NCI-H1105 (cell line): Measurements from ENCODE around the gene AGT.

ENCODE experiments used
- DNase-seq: peaks from one replicate; lab custom pipeline; 2025; lab: John Stamatoyannopoulos, UW

AGT gene

DNA sequence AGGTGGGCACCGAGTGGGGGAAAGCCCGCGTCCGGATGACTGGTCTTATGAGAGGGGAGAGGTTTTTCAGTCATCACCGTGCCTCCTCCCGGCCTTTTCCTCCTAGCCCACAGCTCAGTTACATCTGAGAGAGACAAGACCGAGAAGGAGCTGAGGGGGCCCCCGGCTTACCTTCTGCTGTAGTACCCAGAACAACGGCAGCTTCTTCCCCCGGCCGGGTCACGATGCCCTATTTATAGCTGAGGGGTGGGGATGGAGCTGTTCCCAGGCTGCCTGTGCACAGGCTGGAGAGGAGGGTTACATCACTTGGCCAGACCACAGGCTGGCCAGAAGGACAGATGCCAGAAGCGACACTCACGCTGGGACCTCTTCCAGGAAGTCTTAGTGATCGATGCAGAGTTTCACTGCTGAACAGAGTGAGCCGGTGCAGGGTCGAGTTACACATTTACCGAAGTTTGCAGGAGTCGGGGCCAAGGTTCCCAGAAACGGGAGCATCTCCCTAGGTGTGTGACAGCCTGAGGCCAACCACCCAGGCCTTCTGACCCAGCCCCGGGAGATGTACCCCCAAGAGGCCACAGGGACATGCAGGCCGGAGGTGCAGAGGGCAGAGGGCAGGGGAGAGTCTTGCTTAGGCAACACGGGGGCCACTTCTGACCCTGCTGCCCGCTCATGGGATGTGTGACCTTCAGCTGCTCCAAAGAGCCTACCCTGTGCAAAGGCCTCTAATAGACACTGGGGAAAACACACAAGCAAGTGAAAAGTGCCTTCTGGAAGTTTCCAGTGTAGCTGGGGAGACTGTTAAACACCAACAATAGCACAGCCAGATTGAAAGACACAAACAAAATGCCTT lies at the start of gene AGT:
AGT (minus strand) TSS at position 208 of the 850 bp plus-strand sequence. CDS start 3,299 bp downstream, outside the sequence.
- no peak for DNase-seq

DNA sequence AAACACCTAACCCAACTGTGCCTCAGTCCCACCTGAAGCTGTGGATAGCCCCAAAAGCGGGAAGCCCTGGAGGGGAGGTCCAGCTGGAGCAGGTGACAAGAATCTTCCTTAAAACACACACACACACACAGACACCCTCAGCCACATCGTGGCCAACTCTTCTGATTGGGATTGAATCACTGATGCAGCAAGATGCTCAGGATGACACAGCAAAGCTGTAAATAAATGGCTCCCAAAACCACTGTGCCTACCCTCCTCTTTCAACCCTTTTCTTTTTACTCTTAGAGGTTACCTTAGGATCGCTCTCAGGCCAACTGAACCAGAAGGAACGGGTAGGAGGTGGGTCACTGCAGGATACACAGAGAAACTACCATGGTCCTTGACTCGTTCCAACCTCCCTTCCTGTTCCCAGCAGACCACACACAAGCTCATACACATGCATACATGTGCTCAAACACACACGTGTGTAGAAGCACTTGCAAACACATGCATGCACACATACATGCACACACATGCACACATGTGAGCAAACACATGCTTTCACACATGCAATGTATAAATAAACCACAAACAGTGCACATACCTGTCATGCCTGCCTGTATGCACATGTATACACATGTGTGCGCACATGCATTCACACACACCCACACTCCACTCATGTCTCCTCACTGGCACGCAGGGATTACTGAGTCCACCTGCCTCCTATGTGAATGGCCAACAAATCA lies 47.7 kb upstream of the AGT start:
- no peak for DNase-seq

DNA sequence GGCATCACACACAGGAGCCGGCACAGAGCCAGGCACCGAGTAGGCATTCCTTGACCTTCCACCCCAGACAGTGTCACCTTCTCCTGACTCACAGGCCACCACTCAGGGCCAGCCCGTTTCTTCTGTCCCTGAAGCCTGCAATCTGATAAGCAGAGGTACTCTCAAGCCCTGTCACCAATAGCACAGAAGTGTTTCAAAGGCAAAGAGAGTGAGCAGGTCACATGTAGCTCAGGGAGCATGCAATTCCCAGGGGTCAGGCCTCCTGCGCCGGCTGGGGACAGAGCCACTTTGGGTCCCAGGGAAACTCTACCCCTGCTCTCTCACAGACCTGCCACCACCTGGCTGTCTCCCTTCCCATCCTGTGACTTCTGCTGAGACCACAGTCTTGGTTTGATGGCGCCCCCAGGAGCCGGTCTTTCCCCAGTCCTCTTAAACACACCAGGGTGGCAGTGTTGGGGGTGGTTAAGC lies 46.5 kb upstream of the AGT start:
- DNase-seq, result no peak

DNA sequence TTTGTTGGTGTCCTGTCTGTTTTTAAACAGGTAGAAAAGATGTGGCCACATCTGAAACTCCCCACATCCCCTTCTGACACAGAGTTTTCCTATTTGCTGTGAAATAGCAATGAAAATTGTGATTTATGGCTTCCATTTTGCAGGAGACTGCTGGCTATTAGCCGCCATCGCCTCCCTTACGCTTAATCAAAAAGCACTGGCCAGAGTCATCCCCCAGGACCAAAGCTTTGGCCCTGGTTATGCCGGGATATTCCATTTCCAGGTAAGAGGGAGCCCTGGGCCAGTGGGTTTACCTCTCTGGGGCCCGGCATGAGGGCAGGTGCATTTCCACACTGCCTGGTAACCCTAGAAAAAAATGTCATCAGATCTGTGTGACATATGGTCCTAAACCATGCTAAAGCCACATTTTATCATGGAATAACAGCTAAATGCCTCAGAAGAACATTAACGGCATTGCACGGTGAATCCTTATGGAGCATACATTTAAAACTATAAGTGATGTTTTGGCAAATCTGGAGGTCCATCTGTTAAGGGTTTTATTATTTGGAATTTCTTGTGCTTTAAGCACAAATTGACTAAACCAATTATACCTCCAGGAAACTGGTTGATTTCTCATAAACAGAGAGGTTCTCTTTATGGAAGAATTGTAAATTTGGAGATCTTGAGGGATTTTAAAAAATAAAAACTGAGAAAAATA lies 45.6 kb upstream of the AGT start:
- DNase-seq, result no peak

DNA sequence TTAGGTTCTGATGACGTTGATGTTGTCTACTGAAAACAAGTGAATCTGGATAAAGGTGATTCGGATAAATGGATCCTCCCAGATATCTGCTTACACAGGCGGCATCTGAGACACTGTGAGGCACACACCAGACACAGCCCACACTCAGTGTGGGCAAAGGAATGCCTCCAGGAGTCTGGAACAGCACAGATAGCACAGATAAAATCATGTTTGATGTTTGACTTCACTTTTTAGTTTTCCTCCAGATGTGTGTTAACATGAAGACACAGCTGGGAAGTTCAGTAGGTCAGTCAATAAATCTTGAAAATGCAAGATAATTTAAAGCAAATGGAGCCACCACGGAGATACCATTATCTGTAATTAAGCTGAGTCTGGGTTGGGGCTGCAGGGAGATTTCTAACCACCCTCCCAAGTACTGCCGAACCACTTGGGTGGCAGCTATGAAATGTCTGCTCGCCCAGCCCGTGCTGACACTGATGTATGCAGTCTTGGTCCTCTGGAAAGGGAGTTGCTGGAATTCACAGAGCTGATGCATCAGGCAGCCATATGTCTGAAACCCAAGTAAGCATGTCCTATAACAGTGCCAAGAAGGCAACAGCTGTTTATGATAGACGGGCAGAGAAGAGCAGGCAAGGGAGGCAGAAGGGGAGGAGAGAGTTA lies 44.9 kb upstream of the AGT start:
- no peak for DNase-seq

DNA sequence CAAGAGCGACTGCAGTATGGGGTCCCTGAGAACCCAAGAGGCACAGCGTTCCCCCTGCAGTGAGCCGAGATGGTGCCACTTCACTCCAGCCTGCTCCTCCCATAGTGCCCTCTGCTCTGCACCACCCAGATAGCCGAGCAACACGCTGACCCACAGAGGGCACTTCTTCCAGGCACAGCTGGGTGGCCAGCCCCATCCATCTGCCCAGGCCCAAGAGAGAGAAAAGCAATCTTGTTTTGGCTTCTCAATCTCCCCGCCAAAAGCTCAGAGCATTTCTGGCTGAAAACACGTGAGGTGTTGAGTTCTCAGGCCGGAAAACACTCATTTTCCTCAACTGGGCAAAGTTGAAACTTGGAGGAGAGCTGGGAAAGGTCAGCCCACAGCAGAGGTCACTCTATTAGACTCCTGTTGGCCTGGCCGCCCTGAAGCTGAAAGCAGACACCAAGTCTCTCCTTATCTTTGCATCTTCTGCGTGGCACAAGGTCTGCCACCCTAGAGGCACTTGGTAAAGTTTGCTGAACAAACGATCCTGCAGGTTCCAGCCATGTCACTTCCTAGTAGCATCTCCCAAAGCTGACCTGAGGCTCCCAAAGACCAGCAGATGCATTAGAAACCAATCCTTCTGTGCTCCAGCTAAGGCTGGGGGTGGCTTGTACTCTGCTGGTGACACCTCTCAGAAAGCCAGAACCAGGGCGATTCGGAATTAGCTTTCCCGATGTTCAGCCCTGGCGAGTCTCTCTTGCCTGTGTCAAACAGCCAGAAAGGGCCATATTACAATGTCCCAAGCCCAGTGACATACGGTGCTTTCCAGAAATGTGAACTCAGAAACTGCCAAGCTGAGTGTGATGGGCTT lies 44.2 kb upstream of the AGT start:
- DNase-seq, result no peak

DNA sequence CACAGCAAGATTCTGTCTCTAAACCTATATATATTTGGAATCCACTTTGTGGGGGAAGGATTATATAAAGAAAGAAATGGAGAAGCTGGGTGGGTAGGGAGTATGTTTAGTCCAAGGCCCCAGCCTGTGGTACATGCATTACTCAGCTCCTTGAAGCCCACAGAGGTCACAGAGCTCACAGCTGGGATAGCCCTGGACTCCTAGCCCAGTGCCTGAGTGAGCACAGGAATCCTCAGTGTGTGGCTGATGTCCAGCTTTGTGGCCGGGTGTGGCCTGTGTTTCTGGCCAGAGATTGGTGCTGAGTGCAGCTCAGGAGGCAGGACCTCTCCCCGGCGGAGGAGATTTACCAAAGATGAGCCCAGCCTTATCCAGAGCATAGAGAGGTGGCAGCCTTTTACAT lies 40.9 kb upstream of the AGT start:
- no peak for DNase-seq

DNA sequence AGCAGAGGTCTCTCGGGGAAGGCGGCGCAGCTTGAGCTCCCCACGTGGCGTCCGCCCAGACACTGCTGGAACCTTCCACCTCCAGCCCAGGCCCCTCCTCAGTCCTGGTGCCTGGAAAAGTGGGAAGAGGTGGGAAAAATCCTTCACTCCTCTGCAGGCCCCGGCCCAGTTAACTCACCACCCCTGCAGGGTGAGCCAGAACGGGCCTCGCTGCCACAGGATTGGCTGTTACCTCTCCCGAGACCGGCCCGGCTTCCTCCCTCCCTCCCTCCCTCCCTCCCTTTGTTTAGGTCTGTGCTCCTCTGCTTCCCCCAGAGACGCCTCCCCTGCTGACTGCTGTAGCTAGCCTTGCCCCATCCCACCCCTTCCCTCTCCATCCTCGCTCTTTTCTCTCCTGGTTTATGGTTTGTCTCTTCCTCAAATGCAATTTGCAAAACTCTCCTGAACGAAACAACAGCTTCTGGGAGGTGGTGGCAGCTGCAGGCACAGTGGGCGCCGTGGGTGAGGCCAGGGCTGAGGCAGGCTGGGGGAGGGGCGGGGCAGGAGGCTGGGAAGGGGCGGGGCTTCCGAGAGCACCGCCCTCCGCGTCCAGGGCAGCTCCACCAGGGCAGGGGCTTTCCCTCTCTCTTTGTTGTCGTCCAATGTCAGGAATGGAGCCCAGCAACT lies 39.8 kb upstream of the AGT start:
- no peak for DNase-seq

DNA sequence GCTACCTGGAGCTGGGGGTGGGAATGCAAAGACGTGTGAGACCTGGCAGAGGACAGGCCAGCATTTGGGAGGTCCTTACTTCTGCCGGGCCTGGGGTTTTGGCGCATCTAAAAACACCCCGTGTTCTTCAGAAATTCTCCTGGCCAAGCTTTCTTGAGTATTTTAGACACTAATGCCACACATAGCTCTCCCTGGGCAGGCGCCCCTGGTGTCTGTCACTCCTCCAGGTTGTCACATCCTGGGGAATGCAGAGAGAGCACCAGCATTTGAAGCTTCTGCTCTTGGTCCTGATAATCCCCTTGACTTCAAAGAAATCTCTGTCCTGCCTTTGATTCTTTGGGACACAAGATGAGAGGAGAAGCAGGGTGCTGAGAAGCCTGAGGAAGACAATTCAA lies 39.3 kb upstream of the AGT start:
- no peak for DNase-seq

DNA sequence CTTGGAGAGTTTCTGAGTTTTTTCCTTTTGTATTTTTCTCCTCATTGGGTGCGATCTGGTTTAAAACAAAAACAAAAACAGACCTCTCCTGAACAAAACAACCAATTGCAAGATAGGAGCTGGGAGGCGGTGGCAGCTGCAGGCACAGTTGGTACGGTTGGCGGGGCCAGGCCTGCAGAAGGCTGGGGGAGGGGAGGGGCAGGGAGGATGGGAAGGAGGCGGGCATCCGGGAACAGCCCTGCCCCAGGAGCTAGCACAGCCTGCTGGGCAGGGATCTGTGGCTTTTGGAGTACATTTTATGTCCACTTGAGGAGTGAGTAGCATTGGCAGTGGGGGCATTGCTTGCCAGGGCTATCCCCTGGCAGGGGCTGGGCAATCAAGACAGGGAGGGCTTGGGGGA lies 38.5 kb upstream of the AGT start:
- no peak for DNase-seq

DNA sequence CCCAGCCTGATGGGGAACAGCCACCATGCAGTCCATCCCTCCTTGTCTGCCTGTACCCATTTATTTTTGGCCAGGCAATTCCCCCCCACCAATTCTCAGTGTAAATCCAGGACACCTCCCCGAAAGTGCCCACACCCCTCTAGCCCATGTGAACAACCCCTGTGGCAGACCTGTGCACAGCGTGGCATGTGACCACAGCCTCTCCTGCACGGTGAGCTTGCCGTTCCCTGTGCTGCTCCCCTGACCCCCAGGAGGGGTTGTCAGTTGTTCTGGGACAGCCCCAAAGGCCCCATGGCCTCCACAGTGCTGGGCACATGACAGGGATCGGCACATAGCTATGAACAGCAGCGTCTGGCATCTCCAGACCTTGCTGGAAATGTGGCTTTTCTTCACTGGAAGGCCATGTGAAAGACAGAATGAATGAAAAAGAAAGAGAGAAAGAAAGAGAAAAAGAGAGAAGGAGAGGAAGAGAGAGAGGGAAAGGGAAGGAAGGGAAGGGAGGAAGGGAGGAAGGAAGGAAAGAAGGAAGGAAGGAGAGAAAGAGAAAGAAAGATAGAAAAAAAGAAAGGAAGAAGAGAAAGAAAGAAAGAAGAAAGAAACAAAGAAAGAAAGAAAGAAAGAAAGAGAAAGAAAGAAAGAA lies 37.2 kb upstream of the AGT start:
- no peak for DNase-seq

DNA sequence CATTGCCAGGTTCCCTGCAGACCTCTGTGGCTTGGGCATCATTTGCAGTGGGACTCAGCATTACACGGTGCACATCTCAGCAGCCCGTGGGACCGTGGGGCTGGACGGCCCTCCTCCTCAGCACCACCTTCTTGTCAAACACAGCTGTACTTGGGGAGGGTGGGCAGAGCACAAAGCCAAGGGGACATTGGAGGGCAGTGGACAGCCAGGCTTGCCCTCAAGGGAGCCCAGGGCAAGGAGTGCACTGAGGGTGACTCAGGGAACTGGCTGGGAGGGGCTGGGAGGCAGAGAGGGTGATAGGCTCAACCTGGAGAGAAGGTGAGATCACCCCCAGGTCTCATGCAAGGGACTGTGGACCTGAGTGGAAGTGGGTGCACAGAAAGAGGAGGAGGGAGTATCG lies 36.7 kb upstream of the AGT start:
- DNase-seq, result no peak

DNA sequence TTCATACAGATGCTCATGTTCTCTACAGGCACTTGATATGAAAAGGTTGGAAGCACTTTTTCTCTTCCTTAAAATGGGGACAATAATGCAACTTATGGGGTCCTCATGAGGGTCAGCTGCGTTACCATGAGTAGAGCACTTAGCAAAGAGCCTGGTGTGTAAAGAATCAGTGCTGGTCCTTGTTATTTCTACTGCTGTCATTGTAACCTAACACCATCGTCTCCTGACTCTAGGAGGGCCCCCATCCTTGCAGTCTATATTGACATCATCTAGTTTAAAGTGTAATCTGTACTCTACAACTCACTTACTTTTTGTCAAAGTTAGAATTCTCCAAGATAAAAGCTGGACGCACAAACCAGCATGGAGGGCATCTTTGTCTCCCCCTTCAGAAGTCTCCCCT lies 35.7 kb upstream of the AGT start:
- DNase-seq, result no peak

DNA sequence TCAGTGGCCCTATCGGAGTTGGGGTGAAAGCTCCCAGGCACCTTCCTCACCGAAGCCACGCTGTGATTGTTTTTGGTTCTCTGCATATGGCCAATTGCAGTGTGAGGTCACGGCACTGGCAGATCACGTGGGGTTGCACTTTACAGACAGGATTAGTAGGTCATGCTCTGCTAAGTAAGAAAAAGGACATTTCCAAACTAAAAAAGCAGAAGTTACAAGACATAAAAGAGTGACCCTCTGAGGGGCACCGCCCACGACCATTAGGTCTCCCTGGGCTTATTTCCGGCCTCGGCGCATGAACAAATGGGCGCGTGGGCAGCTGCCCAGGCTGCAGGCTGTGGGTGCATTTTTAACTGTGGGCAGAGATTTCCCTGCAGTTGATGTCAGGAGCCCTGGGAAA lies 35.2 kb upstream of the AGT start:
- DNase-seq, result no peak

DNA sequence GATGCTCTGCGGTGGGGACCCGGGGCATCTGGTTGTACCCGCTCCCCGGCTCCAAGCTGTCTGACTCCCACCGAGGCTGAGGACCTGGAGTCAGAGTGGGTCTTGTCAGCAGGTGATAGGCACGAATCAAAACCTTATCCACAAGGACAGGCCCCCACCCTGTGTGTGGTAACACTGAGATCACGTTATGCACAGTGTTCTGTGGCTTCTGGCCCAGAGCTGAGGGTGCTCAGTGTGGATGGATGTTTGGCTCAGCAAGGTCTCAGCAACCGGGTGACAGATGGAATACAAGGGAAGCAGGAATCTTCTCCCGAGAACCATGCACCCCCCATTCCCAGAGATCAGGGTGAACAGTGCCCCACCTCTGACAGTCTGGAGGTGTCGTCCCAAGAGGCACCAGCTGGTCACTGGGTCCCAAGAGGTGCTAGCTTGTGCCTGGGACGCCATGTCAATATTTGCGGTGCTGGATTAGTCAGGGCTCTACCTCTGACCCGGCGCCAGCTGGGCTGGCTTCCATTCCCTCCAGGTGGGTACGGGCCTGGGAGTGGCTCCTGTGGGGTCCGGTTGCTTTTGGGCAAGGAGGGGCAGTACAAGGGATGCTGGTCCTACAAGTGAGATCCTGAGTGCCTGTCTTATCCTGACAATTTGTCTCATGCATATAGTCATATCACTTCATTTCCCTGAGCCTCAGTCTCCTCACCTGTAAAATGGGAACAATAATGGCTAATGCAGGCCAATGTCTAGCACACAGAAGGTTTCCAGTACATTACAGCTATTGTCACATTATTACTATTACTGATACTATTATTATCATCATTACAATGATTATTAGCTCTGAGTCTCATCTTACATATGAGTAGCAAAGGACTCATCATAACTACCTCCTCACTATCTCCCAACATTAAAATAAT lies 34.2 kb upstream of the AGT start:
- DNase-seq, result no peak

DNA sequence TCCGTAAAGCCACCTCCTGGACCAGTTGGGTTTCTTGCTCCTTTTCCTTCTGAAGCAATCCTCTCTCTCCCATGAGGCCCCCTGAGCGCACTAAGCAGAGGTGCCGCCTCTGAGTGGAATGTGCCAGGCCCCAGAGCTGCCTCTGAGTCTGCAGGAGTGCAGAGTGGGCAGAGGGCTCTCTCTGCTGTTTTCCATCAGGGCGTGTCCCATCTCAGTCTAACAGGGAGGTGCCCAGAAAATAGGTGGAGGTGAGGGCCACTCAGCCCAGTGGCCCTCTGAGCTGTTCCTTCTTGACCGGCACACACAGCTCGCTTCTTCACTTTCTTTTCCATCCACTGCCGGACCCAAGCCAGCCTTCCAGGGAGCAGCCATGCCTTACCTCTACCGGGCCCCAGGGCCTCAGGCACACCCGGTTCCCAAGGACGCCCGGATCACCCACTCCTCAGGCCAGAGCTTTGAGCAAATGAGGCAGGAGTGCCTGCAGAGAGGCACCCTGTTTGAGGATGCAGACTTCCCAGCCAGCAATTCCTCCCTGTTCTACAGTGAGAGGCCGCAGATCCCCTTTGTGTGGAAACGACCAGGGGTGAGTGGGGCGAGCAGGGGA lies 33.3 kb upstream of the AGT start, which contains the start of gene CAPN9:
CAPN9 (plus strand) TSS at position 262 of the 604 bp plus-strand sequence; CDS start at position 371, 109 bp downstream.
- no peak for DNase-seq

DNA sequence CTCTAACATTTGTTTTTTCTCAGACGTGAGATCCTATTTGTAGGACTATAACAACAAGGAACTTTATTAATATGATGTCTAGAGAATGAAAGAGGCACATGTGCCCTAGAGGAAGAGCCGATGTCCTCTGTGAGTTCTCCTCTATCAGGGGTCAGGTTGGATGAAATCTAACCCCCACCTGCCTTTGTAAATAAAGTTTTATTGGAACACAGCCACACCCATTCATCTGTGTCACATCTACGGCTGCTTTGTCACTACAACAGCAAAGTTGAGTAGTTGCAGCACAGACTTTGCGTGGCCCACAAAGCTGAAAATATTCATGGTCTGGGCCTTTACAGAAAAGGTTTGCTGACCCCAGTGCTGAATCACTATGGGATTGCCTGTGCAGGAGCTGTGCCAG lies 32.7 kb upstream of the AGT start:
- DNase-seq, result no peak

DNA sequence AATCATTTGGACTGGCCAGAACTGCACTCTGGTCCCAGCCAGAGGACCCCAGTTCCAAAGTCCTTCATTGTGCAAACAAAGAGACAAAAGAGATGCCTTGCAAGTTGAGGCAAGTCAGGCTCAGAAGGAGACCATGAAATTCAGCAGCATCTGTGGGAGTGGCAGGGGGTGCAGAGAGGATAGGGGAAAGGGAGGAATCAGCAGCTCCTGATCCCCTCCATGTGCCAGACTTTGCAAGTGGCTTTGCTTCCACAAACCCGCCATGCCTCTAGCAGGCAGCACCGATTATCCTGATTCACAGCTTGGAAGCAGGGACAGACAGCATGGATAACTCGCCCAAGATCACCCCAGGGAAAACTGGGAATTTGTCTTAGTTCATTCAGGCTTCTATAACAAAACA lies 31.1 kb upstream of the AGT start:
- no peak for DNase-seq

DNA sequence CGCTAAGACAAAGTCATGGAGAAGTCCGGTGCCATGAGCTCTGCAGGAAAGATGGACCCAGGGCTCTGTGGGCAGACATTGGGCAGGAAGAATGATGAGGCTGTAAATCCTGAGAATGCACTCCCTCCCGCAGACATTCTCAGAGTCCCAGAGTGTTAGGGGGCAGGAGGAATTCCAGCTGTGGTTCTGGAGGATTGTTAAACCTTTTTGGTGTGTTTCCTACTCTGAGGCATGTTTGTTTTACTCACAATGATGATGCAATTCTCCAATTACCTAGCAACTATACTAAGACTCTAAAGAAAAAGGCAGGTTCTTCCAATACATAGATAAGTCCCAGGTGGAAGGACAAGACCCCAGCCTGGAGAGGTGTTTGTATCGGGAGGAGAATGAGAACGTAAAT lies 30.5 kb upstream of the AGT start:
- DNase-seq, result no peak
